Ovary (tissue), 3 donors: Measurements from ENCODE around the gene FBXL4.

Source experiments
- CTCF ChIP-seq, 3 donors: fragments of 450-650 bp in 2 of 3; fragments of 200-600 bp in 1 of 3; IDR thresholded peaks; one replicate each; pipeline versions ENCODE4 v1.5.1 to v1.8.0; 2016 to 2022; ENCODE audit warnings: antibody characterized with exemption in 3 of 3, mild to moderate bottlenecking in 1 of 3
- EP300 ChIP-seq: sonication (generic); formaldehyde crosslinking; IDR thresholded peaks from one replicate; pipeline ENCODE4 v1.6.1; 2017; ENCODE audit warnings: antibody characterized with exemption
- donor health status: DM: no; HTN: no; CAD: no.

- TF ChIP-seq CTCF (IDR thresholded peaks at IDR 0.05) = no peak
- no peak for TF ChIP-seq EP300
Observed at GRCh38 chr6:98995116-98995515, 47.4 kb upstream of the FBXL4 start.
